Mesothelial cell of epicardium (in vitro differentiated cells): ENCODE measurements around the gene FES. TPM values are rescaled to one million over a fixed set of nuclear protein-coding genes. Genes with fewer than 3 reads are reported as not detected.

ENCODE experiments used
- DNase-seq, 2 experiments: peaks; one replicate each; pipeline ENCODE4 v3.0.0; 2021; ENCODE audit warnings: low spot score in 2 of 2; ENCODE audit not compliant: unreplicated experiment in 2 of 2
- H3K27ac Mint-ChIP-seq: 2 replicates; pipeline ENCODE4 v1.8.0; 2021; ENCODE audit warnings: mixed read lengths
- H3K27me3 Mint-ChIP-seq: 2 replicates; pipeline ENCODE4 v1.8.0; 2021; ENCODE audit warnings: low read depth, mixed read lengths
- H3K36me3 Mint-ChIP-seq: 2 replicates; pipeline ENCODE4 v1.8.0; 2021; ENCODE audit warnings: mixed read lengths
- H3K4me1 Mint-ChIP-seq: 2 replicates; pipeline ENCODE4 v1.8.0; 2021; ENCODE audit warnings: mixed read lengths
- H3K4me3 Mint-ChIP-seq: 2 replicates; pipeline ENCODE4 v1.8.0; 2021; ENCODE audit warnings: mild to moderate bottlenecking, moderate library complexity, mixed read lengths
- H3K9me3 Mint-ChIP-seq: 2 replicates; pipeline ENCODE4 v1.8.0; 2021; ENCODE audit warnings: mixed read lengths
- CTCF ChIP-seq: fragments of 200-600 bp; sonication (generic); IDR thresholded peaks from one replicate; pipeline ENCODE4 v1.5.0; 2021; ENCODE audit warnings: antibody characterized with exemption; ENCODE audit not compliant: unreplicated experiment
- total RNA-seq: library from RNA; stranded (reverse); gene quantifications from 3 replicates; pipeline ENCODE4 v1.2.1, GENCODE V29; 2021

Gene FES
- total RNA-seq, 1 donor from 2014 or later, result 32.6 TPM

DNA sequence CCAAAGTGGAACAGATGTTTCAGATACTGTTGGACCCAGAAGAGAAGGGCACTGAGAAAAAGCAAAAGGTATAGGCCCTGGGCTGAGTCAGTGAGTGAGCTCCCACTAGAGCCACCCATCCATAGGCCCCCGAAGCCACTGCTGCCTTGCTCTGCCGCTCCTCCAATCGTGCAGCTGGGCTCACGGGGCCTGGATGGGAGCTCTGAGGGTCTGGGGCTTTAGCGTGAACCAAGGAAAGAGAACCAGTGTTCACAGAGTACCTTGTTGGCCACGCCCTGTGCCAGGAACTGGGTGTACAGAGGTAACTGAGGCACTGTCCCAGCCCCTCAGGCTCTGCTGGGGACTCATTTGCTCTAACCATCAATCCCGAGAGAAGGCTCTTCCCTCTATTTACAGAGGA is 55.5 kb downstream of the FES start:
- no peak overlapping the region for H3K27ac Mint-ChIP-seq
- no peak for TF ChIP-seq CTCF
- H3K4me1 Mint-ChIP-seq, result peaks cover 12% of the 10 kb centered on the region
- H3K36me3 Mint-ChIP-seq, result peaks cover 34% of the 10 kb centered on the region
- DNase-seq, result no peak
- no peak overlapping the region for H3K4me3 Mint-ChIP-seq
- H3K27me3 Mint-ChIP-seq, result no peaks in the 10 kb centered on the region
- H3K9me3 Mint-ChIP-seq, result no peaks in the 10 kb centered on the region

DNA sequence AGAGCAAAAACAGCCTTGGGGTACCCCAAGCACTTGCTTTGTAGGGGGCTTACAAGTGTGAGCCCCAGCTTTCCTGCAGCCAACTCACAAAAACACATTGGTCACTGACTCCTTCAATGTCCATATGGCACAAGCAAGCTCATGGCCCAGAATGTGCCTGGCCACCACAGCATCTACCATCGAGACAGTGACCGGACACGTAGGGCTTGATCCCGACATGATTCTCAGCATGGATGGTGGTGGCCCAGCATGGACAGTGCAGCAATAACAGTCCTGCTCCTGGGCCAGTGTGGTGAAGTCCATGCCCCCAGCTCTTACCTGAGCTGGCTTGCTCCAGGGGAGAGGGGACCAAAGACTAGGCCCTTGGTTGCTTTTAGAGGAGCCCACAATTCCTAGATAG is 56.7 kb downstream of the FES start:
- Mint-ChIP-seq H3K9me3 (no peaks in the 10 kb centered on the region), H3K27me3 (no peaks in the 10 kb centered on the region), H3K4me3 (no peak overlapping the region), H3K36me3 (peaks cover 38% of the 10 kb centered on the region), H3K4me1 (peaks cover 8% of the 10 kb centered on the region), H3K27ac (no peak overlapping the region)
- no peak for DNase-seq
- TF ChIP-seq CTCF, result no peak

GRCh38 chr15:90942354-90943120 is 58.2 kb downstream of the FES start:
- no peaks in the 10 kb centered on the region for H3K4me1 Mint-ChIP-seq
- no peak for TF ChIP-seq CTCF
- H3K27me3 Mint-ChIP-seq, result no peaks in the 10 kb centered on the region
- no peak overlapping the region for H3K27ac Mint-ChIP-seq
- DNase-seq, result no peak
- H3K9me3 Mint-ChIP-seq, result no peaks in the 10 kb centered on the region
- peaks cover 38% of the 10 kb centered on the region for H3K36me3 Mint-ChIP-seq
- no peak overlapping the region for H3K4me3 Mint-ChIP-seq

DNA sequence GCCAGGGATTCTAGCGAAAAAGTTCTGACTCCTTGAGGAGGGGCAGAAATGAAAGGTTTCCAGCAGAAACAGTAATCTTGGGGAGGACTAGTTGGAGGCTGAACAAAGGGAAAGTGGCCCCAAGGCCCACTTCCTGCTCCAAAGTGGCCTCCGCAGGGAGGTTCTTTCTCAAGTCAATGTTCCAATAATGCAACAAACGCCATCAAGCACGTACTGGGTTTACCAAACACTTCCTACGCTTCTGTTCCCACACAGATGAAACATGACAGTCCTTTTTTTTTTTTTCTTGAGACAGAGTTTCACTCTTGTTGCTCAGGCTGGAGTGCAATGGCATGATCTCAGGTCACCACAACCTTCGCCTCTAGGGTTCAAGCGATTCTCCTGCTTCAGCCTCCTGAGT is 60.8 kb downstream of the FES start:
- Mint-ChIP-seq H3K36me3 (peaks cover 42% of the 10 kb centered on the region), H3K9me3 (no peaks in the 10 kb centered on the region)
- no peak for DNase-seq

More for the DNA sequence above, 60.8 kb downstream of the FES start:
- Mint-ChIP-seq H3K27me3 (no peaks in the 10 kb centered on the region), H3K27ac (no peak overlapping the region), H3K4me3 (no peak overlapping the region), H3K4me1 (no peaks in the 10 kb centered on the region)
- no peak for TF ChIP-seq CTCF

Other genes with a start within 250 kb of the FES start
- 11.2 to 13.4 TPM (median 12.9 TPM) in 3 replicates for gene BLM, start 167.2 kb upstream of the FES start, total RNA-seq
- gene FURIN, start 15.9 kb upstream of the FES start, total RNA-seq, result 97.7 to 98.8 TPM (median 98.8 TPM) in 3 replicates
- 89.0 to 104 TPM (median 101 TPM) in 3 replicates for gene MAN2A2, start 18.8 kb downstream of the FES start, total RNA-seq
- 11.5 to 12.4 TPM (median 11.9 TPM) in 3 replicates for gene HDDC3, start 48.0 kb downstream of the FES start, total RNA-seq
- 75.8 to 79.7 TPM (median 79.3 TPM) in 3 replicates for gene UNC45A, start 50.8 kb downstream of the FES start, total RNA-seq
- gene RCCD1, start 70.4 kb downstream of the FES start, total RNA-seq, result 18.6 to 21.5 TPM (median 20.2 TPM) in 3 replicates
- 51.7 to 59.1 TPM (median 56.9 TPM) in 3 replicates for gene PRC1, start 110.0 kb downstream of the FES start, total RNA-seq
- gene VPS33B, start 138.1 kb downstream of the FES start, total RNA-seq, result 21.7 to 26.2 TPM (median 25.2 TPM) in 3 replicates
- gene SV2B, start 215.8 kb downstream of the FES start, total RNA-seq, result 0.14 to 0.29 TPM (median 0.18 TPM) in 3 replicates